ENCODE measurements around the gene S100Z. TPM values are rescaled to one million over a fixed set of nuclear protein-coding genes. Genes with fewer than 3 reads are reported as not detected.
A peak's percentile ranks its signal among the peaks of the same experiment; 100 is the strongest.

S100Z gene
- total and polyA plus RNA-seq, 9 of the 15 experiments (the other 6 are each of a cell fraction or from before 2014, with no cell fraction given), result 0.15 to 0.42 (median 0.20) TPM; not detected in 6

- H3K36me3 ChIP-seq (ENCODE audit: control insufficient read depth, insufficient read depth, low read length), result no peaks in the 10 kb centered on the region
- H3K4me2 ChIP-seq (ENCODE audit: insufficient read depth, low read length), result peak overlapping the region; percentile 58
- ChIA-PET POLR2A (interaction anchor here (0.6 to 1.2 kb wide), 3 partner anchors 17 to 46 kb away, joined by 3 read pairs; no protein-coding TSS in a partner anchor), CTCF (ENCODE audit: low intra/inter-chr PET ratio) (no interaction called here)
- in situ Hi-C loops (cut with MboI) (no loop called here), intact Hi-C loops (cut with micrococcal nuclease) (no loop called here)
- peak overlapping the region; percentile 37 for H2AFZ ChIP-seq (ENCODE audit: low read depth, low read length)
- FAIRE-seq (peak; percentile 89), DNase-seq (ENCODE audit: extremely low read depth in 1 of 4, low spot score in 3 of 4) (peak; percentile 31 to 84 (median 52)), ATAC-seq (peak; percentile 90)
- H3K9me3 ChIP-seq (replicated peaks; ENCODE audit: control insufficient read depth, insufficient read depth, low read depth, low read length), result no peaks in the 10 kb centered on the region
- H3K9me1 ChIP-seq (ENCODE audit: control insufficient read depth, insufficient read depth, low read length), result no peaks in the 10 kb centered on the region
- WGBS (ENCODE audit: insufficient coverage, low coverage, missing lambda C conversion rate), result 0% methylated on average over 4 of the region's 4 CpGs
- peaks cover 4 to 15% of the 10 kb centered on the region in 2 experiments; a peak in 3 of 5 replicates for H3K4me1 ChIP-seq (replicated peaks in 1 of 2; ENCODE audit: control insufficient read depth in 2 of 2, insufficient read depth in 2 of 2, low read length in 2 of 2)
- no peaks in the 10 kb centered on the region for H4K20me1 ChIP-seq (replicated peaks; ENCODE audit: control insufficient read depth, insufficient read depth, low read length)
- no peaks in the 10 kb centered on the region; a peak in 1 of 5 replicates for H3K27me3 ChIP-seq (ENCODE audit: control insufficient read depth in 2 of 2, insufficient read depth in 2 of 2, low read length in 2 of 2)
- no peaks in the 10 kb centered on the region for H3K79me2 ChIP-seq (ENCODE audit: control insufficient read depth, insufficient read depth, low read length)
- no TSS peak for BruUV-seq (replicated peaks)
- H3K4me3 ChIP-seq, result no peak overlapping the region
- H3K9ac ChIP-seq (ENCODE audit: insufficient read depth in 1 of 2, low read depth in 2 of 2, low read length in 2 of 2), result no peak overlapping the region
- H3K27ac ChIP-seq (ENCODE audit: extremely low read depth, low read depth, low read length), result no peak overlapping the region
- TF ChIP-seq TCFL5 (CRISPR knock-in tag; conservative IDR thresholded peaks at IDR 0.05), result no peak
- TF ChIP-seq MTA3 (IDR thresholded peaks at IDR 0.05; ENCODE audit: borderline replicate concordance), result 0 out of 2 replicates have a peak, but pooled peaks have one; percentile 39
- no peak for TF ChIP-seq SPI1 (IDR thresholded peaks at IDR 0.05; ENCODE audit: borderline replicate concordance, low read depth, low read length)
- no peak for TF ChIP-seq ZNF444 (CRISPR knock-in tag; IDR thresholded peaks at IDR 0.05)
- peak; percentile 85 for TF ChIP-seq DPF2 (IDR thresholded peaks at IDR 0.05)
- peak; percentile 34; the same call in 1 of the 2 replicates for TF ChIP-seq PHB2 (IDR thresholded peaks at IDR 0.05; ENCODE audit: low read depth)
- TF ChIP-seq ZNF79 (CRISPR knock-in tag; IDR thresholded peaks at IDR 0.05; ENCODE audit: low read depth), result no peak
- TF ChIP-seq ZNF717 (CRISPR knock-in tag; IDR thresholded peaks at IDR 0.05), result no peak
- no peak for TF ChIP-seq TSHZ1 (CRISPR knock-in tag; IDR thresholded peaks at IDR 0.05)
- TF ChIP-seq RREB1 (CRISPR knock-in tag; IDR thresholded peaks at IDR 0.05), result no peak
- TF ChIP-seq ZNF224 (CRISPR knock-in tag; IDR thresholded peaks at IDR 0.05), result no peak
- TF ChIP-seq CREB3L1 (IDR thresholded peaks at IDR 0.05; ENCODE audit: borderline replicate concordance, low read depth), result no peak
- no peak for TF ChIP-seq SNAPC5 (CRISPR knock-in tag; IDR thresholded peaks at IDR 0.05)
These were observed 97.3 kb downstream of the S100Z start for GRCh38 chr5:76947082-76947503.
